BJ (cell line): ENCODE results near the gene SCFD2. TPM values are rescaled to one million over a fixed set of nuclear protein-coding genes. Genes with fewer than 3 reads are reported as not detected.

ENCODE experiments used
- CTCF ChIA-PET: fragments of 350-600 bp; formaldehyde crosslinking; extraction: SDS; loops from one replicate; lab custom pipeline; 2021; ENCODE audit warnings: antibody characterized with exemption, inconsistent platforms; lab: Yijun Ruan, JAX
- POLR2A ChIA-PET: fragments of 300-600 bp; sonication (Branson Sonifier 250); formaldehyde crosslinking; extraction: SDS; loops from one replicate; lab custom pipeline; 2021; ENCODE audit warnings: antibody characterized with exemption; lab: Charles Lee
- DNase-seq: peaks from one replicate; pipeline ENCODE4 v3.0.0-alpha.2; 2011; ENCODE audit warnings: low read depth
- H3K27me3 ChIP-seq: 2 replicates; pipeline ENCODE4 v1.6.0; 2011; ENCODE audit warnings: low read length; ENCODE audit not compliant: control insufficient read depth, insufficient read depth
- H3K36me3 ChIP-seq: 2 replicates; pipeline ENCODE4 v1.5.1; 2011; ENCODE audit warnings: low read length; ENCODE audit not compliant: control insufficient read depth, insufficient read depth
- H3K4me3 ChIP-seq: 2 replicates; pipeline ENCODE4 v1.5.1; 2011; ENCODE audit warnings: low read depth, mild to moderate bottlenecking, control low read depth, low read length
- CTCF ChIP-seq: IDR thresholded peaks from 2 replicates; pipeline ENCODE4 v1.5.1; 2011; ENCODE audit warnings: low read depth, mild to moderate bottlenecking, control low read depth, inconsistent platforms, low read length, moderate library complexity; ENCODE audit not compliant: insufficient read depth
- polyA plus RNA-seq: library from polyadenylated mRNA; depleted of rRNA; stranded (reverse); fragments of >200 nt; gene quantifications from 2 replicates; pipeline ENCODE4 v1.2.3, GENCODE V29; 2011

SCFD2 gene
- polyA plus RNA-seq, 1 experiment = 17.4 TPM

GRCh38 chr4:52939325-52939724, 426.5 kb downstream of the SCFD2 start:
- H3K27me3 ChIP-seq = no peaks in the 10 kb centered on the region
- no peak overlapping the region for H3K4me3 ChIP-seq
- no peaks in the 10 kb centered on the region; the same call in 1 of the 2 replicates for H3K36me3 ChIP-seq
- no peak for DNase-seq
- ChIA-PET POLR2A (no interaction called here), CTCF (no interaction called here)
- no peak for TF ChIP-seq CTCF

GRCh38 chr4:52937829-52938228, 428.0 kb downstream of the SCFD2 start:
- H3K4me3 ChIP-seq = no peak overlapping the region
- no peaks in the 10 kb centered on the region for H3K27me3 ChIP-seq
- CTCF ChIA-PET = no interaction called here
- POLR2A ChIA-PET = no interaction called here
- no peak for TF ChIP-seq CTCF
- H3K36me3 ChIP-seq = no peaks in the 10 kb centered on the region; the same call in 1 of the 2 replicates
- no peak for DNase-seq

- Histone ChIP-seq H3K27me3 (no peaks in the 10 kb centered on the region), H3K4me3 (no peak overlapping the region), H3K36me3 (no peaks in the 10 kb centered on the region; the same call in 1 of the 2 replicates)
- POLR2A ChIA-PET = no interaction called here
- no peak for DNase-seq
- TF ChIP-seq CTCF = no peak
- CTCF ChIA-PET = no interaction called here
Measured at GRCh38 chr4:52936729-52937128, 429.1 kb downstream of the SCFD2 start.

DNA sequence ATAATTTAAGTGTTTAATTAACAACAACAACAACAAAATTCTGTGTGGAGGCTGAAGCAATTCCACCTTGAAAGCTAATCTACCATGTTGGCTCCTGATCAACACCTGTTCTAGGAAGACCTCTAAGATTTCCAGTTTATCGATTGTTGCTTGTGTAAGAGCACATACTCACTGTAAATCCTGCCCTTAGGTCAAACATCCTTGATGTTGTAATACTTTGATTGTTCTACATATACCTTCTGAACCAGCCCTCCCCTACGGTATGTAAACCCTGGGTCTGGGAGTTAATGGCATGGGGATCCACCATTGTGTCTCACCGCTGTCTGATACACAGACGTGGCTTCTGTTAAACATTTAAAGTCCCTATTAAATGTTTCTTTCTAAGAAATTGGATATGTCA, 430.5 kb downstream of the SCFD2 start:
- Histone ChIP-seq H3K4me3 (no peak overlapping the region), H3K36me3 (no peaks in the 10 kb centered on the region; the same call in 1 of the 2 replicates), H3K27me3 (no peaks in the 10 kb centered on the region)
- TF ChIP-seq CTCF = no peak
- ChIA-PET CTCF (interaction anchor here (1.1 kb wide), 1 partner anchor 8 kb away, joined by 3 read pairs; no protein-coding TSS in a partner anchor), POLR2A (no interaction called here)
- DNase-seq = no peak

- no peak for DNase-seq
- POLR2A ChIA-PET = no interaction called here
- H3K4me3 ChIP-seq = no peak overlapping the region
- no peak for TF ChIP-seq CTCF
- H3K27me3 ChIP-seq = no peaks in the 10 kb centered on the region
- H3K36me3 ChIP-seq = no peaks in the 10 kb centered on the region; the same call in 1 of the 2 replicates
- CTCF ChIA-PET = interaction anchor here (1.3 to 2.1 kb wide), 2 partner anchors 9 to 11 kb away, joined by 6 to 9 read pairs; no protein-coding TSS in a partner anchor
Measured at GRCh38 chr4:52933738-52934137, 432.1 kb downstream of the SCFD2 start.
